HEK293 (cell line): ENCODE data around the gene TMC5.

ENCODE experiments used
- CTCF ChIA-PET: fragments of 350-600 bp; formaldehyde crosslinking; extraction: SDS; loops from one replicate; lab custom pipeline; 2021; ENCODE audit warnings: antibody characterized with exemption; lab: Yijun Ruan, JAX
- POLR2A ChIA-PET: fragments of 300-600 bp; formaldehyde crosslinking; extraction: SDS; loops from one replicate; lab custom pipeline; 2020; ENCODE audit warnings: antibody characterized with exemption, inconsistent platforms; lab: Yijun Ruan, JAX
- H3K27ac ChIP-seq: fragments of 200-500 bp; sonication (Bioruptor generic); 2 replicates; pipeline ENCODE4 v1.5.1; 2014; ENCODE audit warnings: low read depth, low read length, control low read depth, inconsistent platforms; ENCODE audit errors: extremely low read depth
- H3K36me3 ChIP-seq, 2 experiments: fragments of 200-500 bp in 1 of 2; sonication (Bioruptor generic) in 1 of 2; 1 replicate in 1 of 2; 2 replicates in 1 of 2; pipeline ENCODE4 v1.5.1; 2014 to 2017; ENCODE audit warnings: inconsistent platforms in 2 of 2, low read length in 2 of 2; ENCODE audit not compliant: control insufficient read depth in 2 of 2, insufficient read depth in 1 of 2
- H3K4me1 ChIP-seq: fragments of 200-500 bp; sonication (Bioruptor generic); 2 replicates; pipeline ENCODE4 v1.5.1; 2014; ENCODE audit warnings: mild to moderate bottlenecking, low read length, inconsistent platforms; ENCODE audit not compliant: control insufficient read depth, insufficient read depth
- H3K4me3 ChIP-seq: 2 replicates; pipeline ENCODE4 v1.5.1; 2011; ENCODE audit warnings: low read depth, mild to moderate bottlenecking, control low read depth, low read length, moderate library complexity
- H3K9me3 ChIP-seq: fragments of 200-500 bp; sonication (Bioruptor generic); 2 replicates; pipeline ENCODE4 v1.5.1; 2014; ENCODE audit warnings: low read depth, low read length, inconsistent platforms; ENCODE audit not compliant: control insufficient read depth, insufficient read depth
- BCL11B ChIP-seq: fragments of 450-650 bp; formaldehyde crosslinking; IDR thresholded peaks from 2 replicates; pipeline ENCODE4 v1.5.1; 2016; ENCODE audit warnings: low read depth, missing biosample characterization, missing genetic modification characterization
- GLI2 ChIP-seq: fragments of 450-650 bp; formaldehyde crosslinking; IDR thresholded peaks from 2 replicates; pipeline ENCODE4; 2017; ENCODE audit warnings: missing biosample characterization, missing genetic modification characterization, low read depth, borderline replicate concordance
- PATZ1 ChIP-seq: fragments of 450-650 bp; formaldehyde crosslinking; IDR thresholded peaks from 2 replicates; pipeline ENCODE4 v1.5.1; 2016; ENCODE audit warnings: missing biosample characterization, missing genetic modification characterization
- RBAK ChIP-seq: fragments of 450-650 bp; formaldehyde crosslinking; IDR thresholded peaks from 2 replicates; pipeline ENCODE4 v1.5.1; 2016; ENCODE audit warnings: missing biosample characterization, missing genetic modification characterization
- ZBTB20 ChIP-seq: fragments of 450-650 bp; formaldehyde crosslinking; IDR thresholded peaks from 2 replicates; pipeline ENCODE4 v1.5.1; 2016; ENCODE audit warnings: missing biosample characterization, missing genetic modification characterization
- ZBTB21 ChIP-seq: fragments of 450-650 bp; formaldehyde crosslinking; IDR thresholded peaks from 2 replicates; pipeline ENCODE4 v1.5.1; 2017; ENCODE audit warnings: missing biosample characterization, missing genetic modification characterization
- ZBTB49 ChIP-seq: fragments of 450-650 bp; formaldehyde crosslinking; IDR thresholded peaks from 2 replicates; pipeline ENCODE4 v1.5.1; 2016; ENCODE audit warnings: missing biosample characterization, missing genetic modification characterization, low read depth
- ZFP3 ChIP-seq: fragments of 450-650 bp; formaldehyde crosslinking; IDR thresholded peaks from 2 replicates; pipeline ENCODE4 v1.5.1; 2016; ENCODE audit warnings: low read depth, missing biosample characterization, missing genetic modification characterization
- ZNF274 ChIP-seq, 2 experiments: fragments of 200-500 bp in 1 of 2; fragments of 450-650 bp in 1 of 2; sonication (Bioruptor generic) in 1 of 2; formaldehyde crosslinking in 1 of 2; IDR thresholded peaks; 2 replicates each; pipeline versions ENCODE4 v1.5.1 to v1.6.1; 2014 to 2016; ENCODE audit warnings: borderline replicate concordance in 1 of 2, inconsistent platforms in 1 of 2, low read length in 1 of 2, missing biosample characterization in 1 of 2, missing genetic modification characterization in 1 of 2
- ZNF341 ChIP-seq: fragments of 450-650 bp; formaldehyde crosslinking; IDR thresholded peaks from 2 replicates; pipeline ENCODE4; 2016; ENCODE audit warnings: low read depth, missing biosample characterization, missing genetic modification characterization
- ZNF37A ChIP-seq: fragments of 450-650 bp; IDR thresholded peaks from 2 replicates; pipeline ENCODE4 v1.5.1; 2018; ENCODE audit warnings: missing biosample characterization, missing genetic modification characterization
- ZNF473 ChIP-seq: fragments of 450-650 bp; formaldehyde crosslinking; IDR thresholded peaks from 2 replicates; pipeline ENCODE4 v1.5.1; 2017; ENCODE audit warnings: missing biosample characterization, missing genetic modification characterization
- ZNF561 ChIP-seq: fragments of 450-650 bp; IDR thresholded peaks from 2 replicates; pipeline ENCODE4 v1.5.1; 2018; ENCODE audit warnings: missing biosample characterization, missing genetic modification characterization, borderline replicate concordance
- ZNF654 ChIP-seq: fragments of 450-650 bp; formaldehyde crosslinking; IDR thresholded peaks from 2 replicates; pipeline ENCODE4 v1.5.1; 2016; ENCODE audit warnings: low read depth, missing biosample characterization, missing genetic modification characterization
- ZNF664 ChIP-seq: fragments of 450-650 bp; formaldehyde crosslinking; IDR thresholded peaks from 2 replicates; pipeline ENCODE4 v1.5.1; 2016; ENCODE audit warnings: missing biosample characterization, missing genetic modification characterization
- ZNF837 ChIP-seq: fragments of 450-650 bp; formaldehyde crosslinking; IDR thresholded peaks from 2 replicates; pipeline ENCODE4 v1.5.1; 2016; ENCODE audit warnings: missing biosample characterization, missing genetic modification characterization
- ZNF843 ChIP-seq: fragments of 450-650 bp; formaldehyde crosslinking; IDR thresholded peaks from 2 replicates; pipeline ENCODE4 v1.5.1; 2016; ENCODE audit warnings: missing biosample characterization, missing genetic modification characterization
- TF ChIP-seq, protein P1 (sequence below): fragments of 450-650 bp; formaldehyde crosslinking; IDR thresholded peaks from 2 replicates; pipeline ENCODE4 v1.5.1; 2016; ENCODE audit warnings: missing biosample characterization, missing genetic modification characterization
- TF ChIP-seq, protein P2 (sequence below): fragments of 450-650 bp; formaldehyde crosslinking; IDR thresholded peaks from 2 replicates; pipeline ENCODE4 v1.5.1; 2017; ENCODE audit warnings: missing biosample characterization, missing genetic modification characterization

Gene TMC5

GRCh38 chr16:19443659-19444058 lies 26.0 kb downstream of the TMC5 start (continued):
- TF ChIP-seq ZNF274 (IDR thresholded peaks at IDR 0.05; ENCODE audit: low read length) = no peak
- no peak for TF ChIP-seq ZNF274 (tag by site-specific recombination; IDR thresholded peaks at IDR 0.05; ENCODE audit: borderline replicate concordance)
- no peak for TF ChIP-seq ZNF664 (tag by site-specific recombination)
- TF ChIP-seq ZNF561 (tag by site-specific recombination) = no peak

GRCh38 chr16:19446300-19446846 lies 28.7 kb downstream of the TMC5 start:
- ChIA-PET CTCF (no interaction called here), POLR2A (no interaction called here)
- Histone ChIP-seq H3K9me3 (no peaks in the 10 kb centered on the region), H3K27ac (no peak overlapping the region), H3K36me3 (no peaks in the 10 kb centered on the region), H3K4me3 (no peak overlapping the region), H3K4me1 (no peaks in the 10 kb centered on the region)
- TF ChIP-seq, protein P1, sequence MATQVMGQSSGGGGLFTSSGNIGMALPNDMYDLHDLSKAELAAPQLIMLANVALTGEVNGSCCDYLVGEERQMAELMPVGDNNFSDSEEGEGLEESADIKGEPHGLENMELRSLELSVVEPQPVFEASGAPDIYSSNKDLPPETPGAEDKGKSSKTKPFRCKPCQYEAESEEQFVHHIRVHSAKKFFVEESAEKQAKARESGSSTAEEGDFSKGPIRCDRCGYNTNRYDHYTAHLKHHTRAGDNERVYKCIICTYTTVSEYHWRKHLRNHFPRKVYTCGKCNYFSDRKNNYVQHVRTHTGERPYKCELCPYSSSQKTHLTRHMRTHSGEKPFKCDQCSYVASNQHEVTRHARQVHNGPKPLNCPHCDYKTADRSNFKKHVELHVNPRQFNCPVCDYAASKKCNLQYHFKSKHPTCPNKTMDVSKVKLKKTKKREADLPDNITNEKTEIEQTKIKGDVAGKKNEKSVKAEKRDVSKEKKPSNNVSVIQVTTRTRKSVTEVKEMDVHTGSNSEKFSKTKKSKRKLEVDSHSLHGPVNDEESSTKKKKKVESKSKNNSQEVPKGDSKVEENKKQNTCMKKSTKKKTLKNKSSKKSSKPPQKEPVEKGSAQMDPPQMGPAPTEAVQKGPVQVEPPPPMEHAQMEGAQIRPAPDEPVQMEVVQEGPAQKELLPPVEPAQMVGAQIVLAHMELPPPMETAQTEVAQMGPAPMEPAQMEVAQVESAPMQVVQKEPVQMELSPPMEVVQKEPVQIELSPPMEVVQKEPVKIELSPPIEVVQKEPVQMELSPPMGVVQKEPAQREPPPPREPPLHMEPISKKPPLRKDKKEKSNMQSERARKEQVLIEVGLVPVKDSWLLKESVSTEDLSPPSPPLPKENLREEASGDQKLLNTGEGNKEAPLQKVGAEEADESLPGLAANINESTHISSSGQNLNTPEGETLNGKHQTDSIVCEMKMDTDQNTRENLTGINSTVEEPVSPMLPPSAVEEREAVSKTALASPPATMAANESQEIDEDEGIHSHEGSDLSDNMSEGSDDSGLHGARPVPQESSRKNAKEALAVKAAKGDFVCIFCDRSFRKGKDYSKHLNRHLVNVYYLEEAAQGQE (tag by site-specific recombination) = peak; percentile 55; the same call in 1 of the 2 replicates
- no peak for TF ChIP-seq ZNF654 (tag by site-specific recombination)

- TF ChIP-seq RBAK (peak; percentile 87), GLI2 (tag by site-specific recombination) (no peak)
- Histone ChIP-seq H3K4me1 (no peaks in the 10 kb centered on the region), H3K9me3 (no peaks in the 10 kb centered on the region), H3K4me3 (no peak overlapping the region), H3K36me3 (no peaks in the 10 kb centered on the region), H3K27ac (no peak overlapping the region)
- POLR2A ChIA-PET = no interaction called here
- CTCF ChIA-PET = no interaction called here
Measured at GRCh38 chr16:19446886-19447285, 29.2 kb downstream of the TMC5 start.

GRCh38 chr16:19450186-19450585 lies 32.5 kb downstream of the TMC5 start:
- POLR2A ChIA-PET = no interaction called here
- Histone ChIP-seq H3K27ac (no peak overlapping the region), H3K4me3 (no peak overlapping the region), H3K9me3 (no peaks in the 10 kb centered on the region), H3K4me1 (no peaks in the 10 kb centered on the region), H3K36me3 (no peaks in the 10 kb centered on the region)
- CTCF ChIA-PET = no interaction called here
- TF ChIP-seq ZFP3 (tag by site-specific recombination) (no peak), ZNF37A (tag by site-specific recombination) (no peak), ZBTB49 (tag by site-specific recombination) (no peak), ZBTB20 (tag by site-specific recombination) (no peak), ZNF837 (tag by site-specific recombination) (no peak), ZNF341 (tag by site-specific recombination) (no peak), ZNF473 (tag by site-specific recombination) (no peak), ZBTB21 (tag by site-specific recombination) (no peak), PATZ1 (tag by site-specific recombination) (no peak), ZNF843 (no peak), BCL11B (tag by site-specific recombination) (no peak)
- TF ChIP-seq, protein P2, sequence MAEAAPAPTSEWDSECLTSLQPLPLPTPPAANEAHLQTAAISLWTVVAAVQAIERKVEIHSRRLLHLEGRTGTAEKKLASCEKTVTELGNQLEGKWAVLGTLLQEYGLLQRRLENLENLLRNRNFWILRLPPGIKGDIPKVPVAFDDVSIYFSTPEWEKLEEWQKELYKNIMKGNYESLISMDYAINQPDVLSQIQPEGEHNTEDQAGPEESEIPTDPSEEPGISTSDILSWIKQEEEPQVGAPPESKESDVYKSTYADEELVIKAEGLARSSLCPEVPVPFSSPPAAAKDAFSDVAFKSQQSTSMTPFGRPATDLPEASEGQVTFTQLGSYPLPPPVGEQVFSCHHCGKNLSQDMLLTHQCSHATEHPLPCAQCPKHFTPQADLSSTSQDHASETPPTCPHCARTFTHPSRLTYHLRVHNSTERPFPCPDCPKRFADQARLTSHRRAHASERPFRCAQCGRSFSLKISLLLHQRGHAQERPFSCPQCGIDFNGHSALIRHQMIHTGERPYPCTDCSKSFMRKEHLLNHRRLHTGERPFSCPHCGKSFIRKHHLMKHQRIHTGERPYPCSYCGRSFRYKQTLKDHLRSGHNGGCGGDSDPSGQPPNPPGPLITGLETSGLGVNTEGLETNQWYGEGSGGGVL (tag by site-specific recombination) = no peak
